ENCODE measurements around the gene TMX4. TPM values are rescaled to one million over a fixed set of nuclear protein-coding genes. Genes with fewer than 3 reads are reported as not detected.

The TMX4 gene
- total and polyA plus RNA-seq, 3 donors from 2014 or later, result 236 to 290 (median 236) TPM

GRCh38 chr20:7974785-7975435 is 44.7 kb downstream of the TMX4 start:
- H3K27ac ChIP-seq, result no peak overlapping the region
- no peaks in the 10 kb centered on the region for H3K36me3 ChIP-seq (ENCODE audit: low read depth, missing control alignments)
- no peaks in the 10 kb centered on the region for H3K9me3 ChIP-seq
- intact Hi-C loops (cut with DNase I; ENCODE audit: low total_unique reads), result no loop called here
- WGBS, 2 donors, result 79% methylated on average over 4 of the region's 4 CpGs
- TF ChIP-seq CTCF (IDR thresholded peaks at IDR 0.05) (no peak), POLR2A (IDR thresholded peaks at IDR 0.05) (no peak)
- H3K4me3 ChIP-seq, result no peak overlapping the region
- no peaks in the 10 kb centered on the region for H3K4me1 ChIP-seq
- no peak for DNase-seq
- no peaks in the 10 kb centered on the region for H3K27me3 ChIP-seq

DNA sequence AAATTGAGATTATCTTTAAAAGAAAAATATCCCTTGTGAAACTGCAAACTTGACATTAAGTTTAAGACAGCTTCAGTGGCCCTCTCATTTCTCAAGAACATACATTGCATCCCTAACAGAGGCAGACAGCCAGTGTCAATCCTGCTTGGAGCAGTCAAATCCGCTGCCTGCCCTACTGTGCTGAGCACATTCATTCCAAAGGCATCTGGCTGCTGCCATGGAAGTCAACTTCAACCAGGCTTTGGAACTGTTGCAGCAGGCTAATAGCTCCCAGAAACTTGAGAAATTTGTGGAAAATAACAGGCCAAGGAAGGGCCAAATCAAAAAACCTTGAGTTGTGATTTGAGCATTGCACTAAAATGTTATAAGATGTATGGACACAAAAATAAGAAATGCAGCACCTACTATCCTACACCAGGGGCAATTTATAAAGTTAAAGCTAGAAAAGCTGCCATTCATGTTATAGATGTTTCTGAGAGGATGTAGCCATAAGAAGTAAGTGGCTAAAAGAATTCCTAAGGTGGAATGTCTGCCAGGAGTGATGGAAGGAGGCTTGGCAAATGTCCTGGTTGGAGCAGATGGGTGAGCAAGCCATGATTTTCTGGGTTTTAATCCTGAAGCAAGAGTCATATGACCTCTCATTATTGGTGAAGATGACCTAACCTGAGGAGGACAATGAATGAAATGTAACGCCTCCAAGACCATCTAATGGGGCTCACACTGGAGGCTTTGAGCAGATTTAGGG is 47.9 kb downstream of the TMX4 start:
- intact Hi-C loops (cut with DNase I; ENCODE audit: low total_unique reads), result no loop called here
- no peak overlapping the region for H3K27ac ChIP-seq
- 88 to 93% methylated on average over 2 of the region's 2 CpGs for WGBS, 2 donors
- no peak overlapping the region for H3K4me3 ChIP-seq
- no peaks in the 10 kb centered on the region for H3K27me3 ChIP-seq
- H3K36me3 ChIP-seq (ENCODE audit: low read depth, missing control alignments), result no peaks in the 10 kb centered on the region
- no peak for TF ChIP-seq POLR2A (IDR thresholded peaks at IDR 0.05)
- no peak for TF ChIP-seq CTCF (IDR thresholded peaks at IDR 0.05)
- DNase-seq, result no peak
- no peaks in the 10 kb centered on the region for H3K9me3 ChIP-seq
- H3K4me1 ChIP-seq, result no peaks in the 10 kb centered on the region

GRCh38 chr20:7967199-7967844 is 52.2 kb downstream of the TMX4 start:
- Histone ChIP-seq H3K36me3 (ENCODE audit: low read depth, missing control alignments) (no peaks in the 10 kb centered on the region), H3K4me1 (no peaks in the 10 kb centered on the region), H3K27ac (no peak overlapping the region), H3K4me3 (no peak overlapping the region), H3K9me3 (no peaks in the 10 kb centered on the region), H3K27me3 (no peaks in the 10 kb centered on the region)
- TF ChIP-seq POLR2A (IDR thresholded peaks at IDR 0.05) (no peak), CTCF (IDR thresholded peaks at IDR 0.05) (no peak)
- DNase-seq, result no peak
- intact Hi-C loops (cut with DNase I; ENCODE audit: low total_unique reads), result no loop called here
- WGBS, 2 donors, result 63 to 67% methylated on average over 4 of the region's 4 CpGs

DNA sequence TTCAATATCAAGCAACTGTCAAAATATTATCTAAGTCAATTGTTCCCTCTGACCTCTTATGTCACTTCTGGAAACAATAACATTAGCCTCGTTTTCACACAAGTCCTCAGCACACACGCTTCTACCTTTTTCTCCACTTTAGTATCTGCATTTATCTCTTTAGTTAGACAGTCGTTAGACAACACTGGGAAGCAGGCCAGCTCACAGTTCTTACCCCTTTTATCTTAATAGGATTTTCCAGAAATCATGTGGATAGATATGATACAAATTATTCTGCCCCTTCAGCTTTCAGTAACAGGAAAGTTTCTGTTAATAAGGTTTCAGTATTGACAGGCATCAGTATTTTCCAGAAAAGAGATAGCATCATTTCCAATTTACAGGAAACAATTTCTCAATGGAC is 53.4 kb downstream of the TMX4 start:
- H3K4me3 ChIP-seq, result no peak overlapping the region
- 46 to 53% methylated on average over 3 of the region's 3 CpGs for WGBS, 2 donors
- no peak overlapping the region for H3K27ac ChIP-seq
- TF ChIP-seq POLR2A (IDR thresholded peaks at IDR 0.05) (no peak), CTCF (IDR thresholded peaks at IDR 0.05) (no peak)
- DNase-seq, result no peak
- H3K27me3 ChIP-seq, result no peaks in the 10 kb centered on the region
- H3K36me3 ChIP-seq (ENCODE audit: low read depth, missing control alignments), result no peaks in the 10 kb centered on the region
- intact Hi-C loops (cut with DNase I; ENCODE audit: low total_unique reads), result no loop called here
- H3K4me1 ChIP-seq, result no peaks in the 10 kb centered on the region
- no peaks in the 10 kb centered on the region for H3K9me3 ChIP-seq

Data from testis (tissue), 3 donors.